Neural progenitor cell (in vitro differentiated cells): ENCODE measurements around the gene PARS2. TPM values are rescaled to one million over a fixed set of nuclear protein-coding genes. Genes with fewer than 3 reads are reported as not detected.

ENCODE experiments used
- DNase-seq: peaks from one replicate; pipeline ENCODE4 v3.0.0-alpha.2; 2016; ENCODE audit warnings: low spot score
- H2AFZ ChIP-seq: fragments of 200-600 bp; sonication (generic); replicated peaks from 2 replicates; pipeline ENCODE4 v1.6.1; 2016; ENCODE audit warnings: antibody characterized with exemption
- H3F3A ChIP-seq: fragments of 200-600 bp; sonication (generic); 2 replicates; pipeline ENCODE4 v1.6.1; 2016; ENCODE audit warnings: antibody characterized with exemption, low read depth
- H3K27ac ChIP-seq: fragments of 200-600 bp; sonication (generic); 2 replicates; pipeline ENCODE4 v1.5.1; 2016; ENCODE audit warnings: mild to moderate bottlenecking
- H3K27me3 ChIP-seq: fragments of 200-600 bp; sonication (generic); 2 replicates; pipeline ENCODE4 v1.6.1; 2016; ENCODE audit warnings: mild to moderate bottlenecking, moderate library complexity
- H3K36me3 ChIP-seq: fragments of 200-600 bp; sonication (generic); 2 replicates; pipeline ENCODE4 v1.5.1; 2016
- H3K4me1 ChIP-seq: fragments of 200-600 bp; sonication (generic); 2 replicates; pipeline ENCODE4 v1.6.1; 2016; ENCODE audit warnings: mixed run types
- H3K4me2 ChIP-seq: fragments of 200-600 bp; sonication (generic); 2 replicates; pipeline ENCODE4 v1.6.1; 2016
- H3K4me3 ChIP-seq: fragments of 200-600 bp; sonication (generic); 2 replicates; pipeline ENCODE4 v1.5.1; 2016
- H3K79me2 ChIP-seq: fragments of 200-600 bp; sonication (generic); 2 replicates; pipeline ENCODE4 v1.6.1; 2016; ENCODE audit warnings: low read depth
- H3K9ac ChIP-seq: fragments of 200-600 bp; sonication (generic); 2 replicates; pipeline ENCODE4 v1.6.1; 2016
- H3K9me3 ChIP-seq: fragments of 200-600 bp; sonication (generic); 2 replicates; pipeline ENCODE4 v1.5.1; 2016; ENCODE audit warnings: low read depth
- H4K20me1 ChIP-seq: fragments of 200-600 bp; sonication (generic); 2 replicates; pipeline ENCODE4 v1.6.1; 2016; ENCODE audit warnings: low read depth
- H3K27ac Mint-ChIP-seq: 3 replicates; pipeline ENCODE4 v1.8.0; 2021; ENCODE audit warnings: mixed read lengths
- H3K27me3 Mint-ChIP-seq: 2 replicates; pipeline ENCODE4 v1.8.0; 2022; ENCODE audit warnings: low read depth, mild to moderate bottlenecking, inconsistent platforms, moderate library complexity, mixed read lengths; ENCODE audit not compliant: insufficient read depth
- H3K36me3 Mint-ChIP-seq: 3 replicates; pipeline ENCODE4 v1.8.0; 2021; ENCODE audit warnings: mixed read lengths
- H3K4me1 Mint-ChIP-seq: 3 replicates; pipeline ENCODE4 v1.8.0; 2021; ENCODE audit warnings: mixed read lengths
- H3K4me3 Mint-ChIP-seq: 3 replicates; pipeline ENCODE4 v1.8.0; 2021; ENCODE audit warnings: mild to moderate bottlenecking, moderate library complexity, mixed read lengths
- H3K9me3 Mint-ChIP-seq: 3 replicates; pipeline ENCODE4 v1.8.0; 2020; ENCODE audit warnings: mixed read lengths
- CTCF ChIP-seq: fragments of 200-600 bp; sonication (generic); IDR thresholded peaks from 2 replicates; pipeline ENCODE4 v1.5.1; 2017; ENCODE audit warnings: antibody characterized with exemption, mild to moderate bottlenecking
- EZH2 ChIP-seq: fragments of 200-600 bp; sonication (generic); IDR thresholded peaks from 2 replicates; pipeline ENCODE4 v1.6.1; 2017; ENCODE audit warnings: antibody characterized with exemption, mild to moderate bottlenecking, moderate library complexity
- EZH2phosphoT487 ChIP-seq: fragments of 200-600 bp; sonication (generic); IDR thresholded peaks from 2 replicates; pipeline ENCODE4 v1.6.1; 2017; ENCODE audit warnings: antibody characterized with exemption
- total RNA-seq: library from RNA; depleted of rRNA; stranded (reverse); fragments of >200 nt; gene quantifications from 2 replicates; pipeline ENCODE4 v1.2.3, GENCODE V29; 2015; ENCODE audit warnings: low replicate concordance

The PARS2 gene
- total RNA-seq, 1 donor from 2014 or later = 5.4 TPM

DNA sequence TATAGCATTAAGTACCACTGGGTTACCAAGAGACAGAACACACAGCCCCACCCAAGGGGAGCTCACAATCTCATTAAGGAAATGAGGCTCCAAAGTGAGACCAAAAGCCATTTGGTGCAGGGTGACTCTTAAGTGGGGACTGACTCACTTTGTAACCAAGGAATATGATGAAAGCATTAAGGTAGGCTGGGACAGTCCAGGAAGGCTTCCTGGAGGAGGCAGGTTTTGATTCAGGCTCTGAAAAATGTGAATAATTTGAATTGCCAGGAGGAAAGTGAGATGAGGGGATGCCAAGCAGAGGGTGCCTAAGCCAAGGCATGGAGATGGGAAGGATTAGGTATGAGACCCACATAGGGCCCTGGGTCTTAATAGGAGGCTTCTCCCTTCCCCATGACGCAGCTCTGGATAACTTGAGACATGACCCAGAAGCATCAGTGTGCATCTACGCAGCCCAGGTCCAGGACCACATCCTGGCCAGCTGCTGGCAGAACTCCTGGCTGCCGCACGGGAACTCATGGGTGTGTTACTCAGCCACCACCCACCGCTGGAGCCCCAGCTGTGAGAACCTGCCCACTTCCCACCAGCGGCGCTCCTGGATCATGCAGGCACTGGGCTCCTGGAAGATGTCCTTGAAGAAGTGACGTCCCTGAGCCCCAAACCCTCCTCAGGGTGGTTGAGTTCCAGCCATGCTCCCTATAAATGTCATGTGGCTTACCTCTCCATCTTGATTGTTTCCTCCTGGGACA, 54.6 kb downstream of the PARS2 start:
- Mint-ChIP-seq H3K9me3 (no peaks in the 10 kb centered on the region), H3K4me1 (peaks cover 5% of the 10 kb centered on the region), H3K36me3 (no peaks in the 10 kb centered on the region), H3K27me3 (peaks cover 22% of the 10 kb centered on the region), H3K4me3 (peak overlapping the region; percentile 10), H3K27ac (no peak overlapping the region)
- Histone ChIP-seq H3K36me3 (no peaks in the 10 kb centered on the region), H4K20me1 (no peaks in the 10 kb centered on the region), H3K27me3 (peaks cover 44% of the 10 kb centered on the region), H2AFZ (no peak overlapping the region), H3F3A (no peaks in the 10 kb centered on the region), H3K9me3 (no peaks in the 10 kb centered on the region), H3K27ac (no peak overlapping the region), H3K4me1 (no peaks in the 10 kb centered on the region), H3K4me3 (no peak overlapping the region), H3K79me2 (no peaks in the 10 kb centered on the region), H3K4me2 (no peak overlapping the region), H3K9ac (no peak overlapping the region)
- no peak for DNase-seq
- TF ChIP-seq EZH2phosphoT487 = no peak
- no peak for TF ChIP-seq CTCF
- no peak for TF ChIP-seq EZH2

DNA sequence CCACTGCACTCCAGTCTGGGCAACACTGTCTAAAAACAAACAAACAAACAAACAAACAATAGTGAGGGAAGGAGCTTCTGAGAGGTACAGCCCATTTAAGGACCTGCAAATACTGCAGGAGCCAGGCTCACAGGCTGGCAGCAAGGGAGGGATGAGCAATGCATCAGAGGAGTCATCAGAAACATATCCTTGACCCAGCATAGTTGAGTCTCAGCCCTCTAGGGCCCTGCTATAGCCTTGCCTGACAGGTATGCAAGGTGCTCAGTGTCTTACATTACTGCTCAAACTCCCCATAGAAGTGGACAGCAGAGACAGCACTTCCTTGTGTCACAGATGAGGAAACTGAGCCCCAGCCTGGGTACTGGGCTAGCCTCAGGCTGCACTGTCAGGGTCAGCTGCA, 55.9 kb downstream of the PARS2 start:
- no peak overlapping the region for H3K27ac ChIP-seq
- H3K9me3 Mint-ChIP-seq = no peaks in the 10 kb centered on the region
- H3K9me3 ChIP-seq = no peaks in the 10 kb centered on the region
- no peaks in the 10 kb centered on the region for H4K20me1 ChIP-seq
- H3K27me3 ChIP-seq = peaks cover 44% of the 10 kb centered on the region
- H3K27ac Mint-ChIP-seq = no peak overlapping the region
- no peak overlapping the region for H3K4me2 ChIP-seq
- no peak for DNase-seq
- H2AFZ ChIP-seq = no peak overlapping the region
- TF ChIP-seq EZH2 = no peak
- no peak for TF ChIP-seq CTCF
- TF ChIP-seq EZH2phosphoT487 = no peak
- no peaks in the 10 kb centered on the region for H3F3A ChIP-seq
- no peak overlapping the region for H3K9ac ChIP-seq
- no peaks in the 10 kb centered on the region for H3K79me2 ChIP-seq
- H3K36me3 Mint-ChIP-seq = no peaks in the 10 kb centered on the region
- no peak overlapping the region for H3K4me3 ChIP-seq
- no peaks in the 10 kb centered on the region for H3K36me3 ChIP-seq
- H3K4me1 Mint-ChIP-seq = peaks cover 5% of the 10 kb centered on the region
- H3K4me3 Mint-ChIP-seq = no peak overlapping the region
- H3K4me1 ChIP-seq = no peaks in the 10 kb centered on the region
- H3K27me3 Mint-ChIP-seq = peaks cover 22% of the 10 kb centered on the region

Other genes with a start within 250 kb of the PARS2 start
- gene ACOT11, start 216.3 kb downstream of the PARS2 start, total RNA-seq = 0.51 and 1.7 TPM in 2 replicates
- gene FAM151A, start 141.0 kb downstream of the PARS2 start, total RNA-seq = not detected in 2 replicates
- gene MROH7, start 122.7 kb downstream of the PARS2 start, total RNA-seq = 0.21 and 0.34 TPM in 2 replicates
- 33.2 and 37.5 TPM in 2 replicates for gene TTC4, start 48.7 kb downstream of the PARS2 start, total RNA-seq
- gene TTC22, start 36.8 kb upstream of the PARS2 start, total RNA-seq = not detected in 2 replicates
- gene DHCR24, start 122.7 kb upstream of the PARS2 start, total RNA-seq = 94.5 and 147 TPM in 2 replicates
- not detected in 2 replicates for gene TMEM61, start 216.1 kb upstream of the PARS2 start, total RNA-seq
- not detected in 2 replicates for gene BSND, start 234.4 kb upstream of the PARS2 start, total RNA-seq